Measurements from ENCODE around the gene GPR157. TPM values are rescaled to one million over a fixed set of nuclear protein-coding genes. Genes with fewer than 3 reads are reported as not detected.
A peak's percentile ranks its signal among the peaks of the same experiment; 100 is the strongest.

The GPR157 gene
- total and polyA plus RNA-seq, 10 of the 15 experiments (the other 5 are each of a cell fraction or from before 2014, with no cell fraction given), result 0.66 to 15.9 (median 3.1) TPM

GRCh38 chr1:9118186-9118585 is 10.7 kb downstream of the GPR157 start (continued):
- TF ChIP-seq PRDM15 (CRISPR knock-in tag; IDR thresholded peaks at IDR 0.05) (no peak), MEF2A (IDR thresholded peaks at IDR 0.05; ENCODE audit: insufficient read depth, low read depth, low read length) (no peak)

GRCh38 chr1:9115351-9116205 is 13.3 kb downstream of the GPR157 start:
- Histone ChIP-seq H3K4me3 (no peak overlapping the region), H3K4me2 (ENCODE audit: control insufficient read depth, insufficient read depth) (no peak overlapping the region), H3K79me2 (ENCODE audit: control insufficient read depth, insufficient read depth, low read length) (no peaks in the 10 kb centered on the region), H3K4me1 (ENCODE audit: control insufficient read depth, insufficient read depth, low read length) (peaks cover 36% of the 10 kb centered on the region), H3K9me3 (replicated peaks; ENCODE audit: control insufficient read depth, insufficient read depth, low read length) (no peaks in the 10 kb centered on the region), H3K27ac (ENCODE audit: control insufficient read depth, insufficient read depth) (no peak overlapping the region), H3K36me3 (ENCODE audit: control insufficient read depth in 2 of 2, insufficient read depth in 2 of 2, low read length in 1 of 2) (no peaks in the 10 kb centered on the region), H2AFZ (ENCODE audit: control insufficient read depth, low read depth, low read length) (no peak overlapping the region), H3K27me3 (replicated peaks in 1 of 2; ENCODE audit: control insufficient read depth in 2 of 2, insufficient read depth in 2 of 2, low read length in 1 of 2) (no peaks in the 10 kb centered on the region), H3K9ac (ENCODE audit: control insufficient read depth, insufficient read depth, low read length) (no peak overlapping the region), H4K20me1 (ENCODE audit: control insufficient read depth, insufficient read depth) (no peaks in the 10 kb centered on the region; the same call in 1 of the 2 replicates)
- no TSS peak for BruUV-seq (replicated peaks)
- TF ChIP-seq JUNB (IDR thresholded peaks at IDR 0.05) (peak; percentile 34; the same call in 1 of the 2 replicates), NFYB (IDR thresholded peaks at IDR 0.05; ENCODE audit: insufficient read depth, low read depth, low read length) (no peak), ZBTB40 (IDR thresholded peaks at IDR 0.05; ENCODE audit: borderline replicate concordance) (peak; percentile 94), ZNF384 (IDR thresholded peaks at IDR 0.05; ENCODE audit: borderline replicate concordance, low read depth, low read length) (peak; percentile 91), EGR1 (IDR thresholded peaks at IDR 0.05; ENCODE audit: borderline replicate concordance in 1 of 2, low read depth in 2 of 2, low read length in 2 of 2) (no peak)
- FAIRE-seq, result no peak
- intact Hi-C loops (cut with micrococcal nuclease; ENCODE audit: unreplicated experiment), result no loop called here
- DNase-seq (ENCODE audit: low read depth, low spot score), result no peak
- RAD21 ChIA-PET (ENCODE audit: unreplicated experiment), result interaction anchor here (0.6 to 3.5 kb wide), 5 partner anchors 10 to 375 kb away, joined by 3 to 14 read pairs (median 4); partner anchors contain the start of gene GPR157
- in situ Hi-C loops (cut with MboI), result no loop called here
- SMC1A ChIA-PET (ENCODE audit: uncharacterized antibody, unreplicated experiment), result interaction anchor here (1.1 to 2.1 kb wide), 3 partner anchors 10 to 82 kb away, joined by 3 to 7 read pairs (median 4); no protein-coding TSS in a partner anchor
- WGBS (ENCODE audit: insufficient coverage, insufficient replicate concordance, low lambda C conversion rate, missing lambda C conversion rate), result 74% methylated on average over 5 of the region's 5 CpGs
- ATAC-seq, result no peak
- POLR2A ChIA-PET, result no interaction called here
- CTCF ChIA-PET, result interaction anchor here (0.6 to 7.9 kb wide), 7 partner anchors 14 to 705 kb away, joined by 3 to 46 read pairs (median 3); no protein-coding TSS in a partner anchor
